CD1c-positive myeloid dendritic cell (primary cell): Measurements from ENCODE around the gene CSF1R.

Source experiments
- DNase-seq: peaks from one replicate; pipeline ENCODE4 v3.0.0-alpha.2; 2016; ENCODE audit errors: extremely low spot score

CSF1R gene

DNA sequence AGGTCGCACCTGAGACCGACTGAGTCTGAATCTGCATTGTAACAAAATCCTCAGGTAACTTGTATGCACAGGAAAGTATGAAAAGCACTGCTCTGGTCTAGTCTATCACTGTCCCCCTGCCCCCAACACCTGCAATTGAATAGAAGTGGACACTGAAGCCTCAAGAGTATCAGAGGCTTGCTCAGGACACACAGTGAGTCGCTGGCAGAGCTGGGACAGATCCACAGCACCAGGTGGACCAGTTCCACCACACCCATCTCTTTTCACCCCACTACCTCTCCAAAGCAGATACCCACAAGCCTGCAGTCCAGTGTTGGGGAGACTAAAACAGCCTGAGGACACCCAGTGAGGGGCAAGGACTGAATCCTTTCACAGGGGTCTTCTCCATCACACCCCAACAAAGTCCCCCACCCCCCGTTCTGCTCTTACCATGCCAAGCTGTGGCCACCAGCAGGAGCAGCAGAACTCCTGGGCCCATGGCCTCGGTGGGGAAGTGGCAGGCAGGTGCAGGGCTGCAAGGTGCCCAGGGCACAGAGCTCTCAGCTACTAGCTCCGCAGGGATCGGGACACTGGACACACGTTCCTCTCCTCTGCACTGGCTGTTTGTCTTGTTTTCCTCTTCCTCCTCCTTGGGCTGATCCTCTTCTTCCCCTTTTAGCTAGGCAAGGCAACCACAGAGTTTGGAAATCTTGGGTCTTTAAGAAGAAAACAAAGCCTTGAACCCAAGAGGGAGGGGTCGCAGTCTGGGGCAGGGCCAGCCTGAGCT lies at the start of gene CSF1R:
Gene CSF1R (minus strand): TSS at position 605 of the 766 bp plus-strand sequence. CDS start 127 bp downstream, at position 478.
- peak; percentile 68 for DNase-seq

GRCh38 chr5:150135557-150136304 lies 49.4 kb upstream of the CSF1R start:
- DNase-seq, result no peak

GRCh38 chr5:150134198-150134588 lies 47.8 kb upstream of the CSF1R start:
- no peak for DNase-seq

DNA sequence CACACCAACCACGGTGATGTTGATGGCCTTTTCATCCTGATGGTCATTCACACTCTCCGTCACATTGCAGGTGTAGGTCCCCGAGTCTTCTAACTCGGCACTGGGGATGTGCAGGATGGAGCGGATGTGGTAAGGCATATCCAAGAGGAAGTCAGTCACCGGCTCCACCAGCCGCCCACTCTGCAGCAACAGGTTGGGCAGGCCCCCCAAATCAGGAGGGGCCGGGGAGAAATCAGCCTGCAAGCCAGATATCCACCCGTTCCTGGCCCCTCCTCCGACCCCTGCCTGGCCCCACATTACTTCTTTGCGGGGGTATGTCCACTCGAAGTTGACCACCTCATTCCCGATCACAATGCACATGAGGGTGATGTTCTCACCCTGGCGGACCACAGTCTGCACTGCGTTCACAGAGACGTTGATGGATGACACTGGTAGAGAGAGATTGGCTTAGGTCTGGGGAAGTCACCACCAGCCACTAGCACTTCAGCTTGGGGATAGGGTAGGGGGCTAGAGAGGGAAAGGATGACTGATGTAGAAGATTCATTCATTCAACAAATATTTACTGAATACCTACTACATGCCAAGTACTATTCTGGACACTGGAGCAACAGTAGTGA lies 47.3 kb upstream of the CSF1R start:
- DNase-seq, result no peak

- no peak for DNase-seq
Observed at GRCh38 chr5:150132740-150133139, 46.4 kb upstream of the CSF1R start.

- DNase-seq, result peak; percentile 69
Observed at GRCh38 chr5:150131978-150132694, 45.8 kb upstream of the CSF1R start.

DNA sequence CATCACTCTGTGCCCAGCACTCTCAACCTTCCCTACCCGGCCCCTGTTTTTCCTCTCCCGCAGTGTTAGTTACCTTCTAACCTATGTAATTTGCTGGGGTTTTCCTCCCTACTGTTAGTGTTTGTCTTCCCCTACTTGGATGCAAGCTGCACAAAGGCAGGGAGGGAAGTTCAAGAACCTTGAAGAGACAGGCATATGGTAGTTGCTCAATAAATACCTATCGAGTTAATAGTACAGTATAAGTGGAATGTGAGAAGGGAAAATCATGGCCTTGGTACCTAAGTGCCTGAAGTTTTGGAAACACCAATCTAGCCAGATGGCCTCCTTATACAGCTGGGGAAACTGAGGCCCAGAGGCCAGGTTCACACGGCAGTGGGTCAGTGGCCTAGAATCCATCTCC lies 45.1 kb upstream of the CSF1R start:
- DNase-seq, result no peak

- no peak for DNase-seq
Observed at GRCh38 chr5:150130493-150130922, 44.2 kb upstream of the CSF1R start.

- DNase-seq, result peak; percentile 86
Observed at GRCh38 chr5:150129813-150130492, 43.6 kb upstream of the CSF1R start.

DNA sequence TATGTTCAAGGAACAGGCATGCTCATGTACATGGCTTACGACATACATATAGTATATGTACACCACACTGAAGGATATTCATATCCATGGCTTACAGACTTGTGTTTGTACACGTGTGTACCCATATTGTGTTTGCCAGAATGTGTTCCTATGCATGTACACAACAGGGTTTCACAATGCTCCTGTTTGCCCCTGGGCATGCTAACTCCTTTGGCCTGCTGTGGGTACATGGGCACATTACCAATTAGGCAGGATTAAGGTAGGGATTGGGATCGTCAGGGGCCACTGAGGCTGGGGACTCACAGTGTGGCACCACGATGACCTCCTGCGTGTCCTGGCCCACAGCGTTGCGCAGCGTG lies 43.1 kb upstream of the CSF1R start:
- no peak for DNase-seq

- DNase-seq, result no peak
Observed at GRCh38 chr5:150126921-150127265, 40.5 kb upstream of the CSF1R start.

- no peak for DNase-seq
Observed at GRCh38 chr5:150126199-150126920, 40.0 kb upstream of the CSF1R start.

DNA sequence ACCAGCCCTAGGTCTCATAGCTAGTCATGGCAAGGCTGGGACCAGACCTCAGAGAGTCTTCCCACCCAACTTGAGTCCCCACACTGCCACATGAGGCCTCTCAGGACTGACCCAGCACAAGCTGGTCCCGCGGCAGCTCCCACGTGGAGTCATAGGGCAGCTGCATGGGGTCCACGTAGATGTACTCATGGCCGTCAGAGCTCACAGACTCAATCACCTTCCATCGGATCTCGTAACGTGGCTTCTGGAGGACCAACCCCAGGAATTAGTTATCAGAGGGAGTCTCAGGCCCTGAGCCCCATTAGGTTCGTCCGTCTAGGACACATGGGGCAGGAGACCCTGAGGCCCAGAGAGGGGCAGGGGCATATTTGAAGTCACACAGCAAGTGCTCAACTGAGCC lies 39.0 kb upstream of the CSF1R start:
- DNase-seq, result no peak

GRCh38 chr5:150124596-150124995 lies 38.2 kb upstream of the CSF1R start:
- no peak for DNase-seq

DNA sequence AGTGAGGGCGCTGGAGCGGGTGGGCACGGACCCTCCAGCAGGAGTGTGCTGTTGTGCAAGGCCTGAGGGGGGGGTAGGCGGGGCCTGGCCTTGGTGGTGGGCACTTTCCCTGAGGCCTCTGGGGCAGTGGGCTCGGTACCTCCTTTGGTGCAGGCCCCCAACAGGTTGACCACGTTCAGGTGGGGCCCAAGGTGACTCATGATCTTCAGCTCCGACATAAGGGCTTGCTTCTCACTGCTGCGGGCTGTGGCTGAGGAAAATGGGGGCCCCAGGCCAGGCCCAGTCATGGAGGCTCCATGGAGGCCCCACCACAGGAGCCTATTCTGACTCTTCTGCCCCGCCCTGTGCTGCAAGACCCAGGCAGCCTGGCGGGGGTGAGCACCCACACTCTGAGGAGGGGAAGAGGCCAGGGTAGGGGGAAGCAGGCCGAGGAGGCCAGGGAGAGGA lies 37.8 kb upstream of the CSF1R start:
- DNase-seq, result peak; percentile 61

GRCh38 chr5:150123542-150123941 lies 37.2 kb upstream of the CSF1R start:
- DNase-seq, result peak; percentile 85

GRCh38 chr5:150122536-150123481 lies 36.5 kb upstream of the CSF1R start:
- no peak for DNase-seq

DNA sequence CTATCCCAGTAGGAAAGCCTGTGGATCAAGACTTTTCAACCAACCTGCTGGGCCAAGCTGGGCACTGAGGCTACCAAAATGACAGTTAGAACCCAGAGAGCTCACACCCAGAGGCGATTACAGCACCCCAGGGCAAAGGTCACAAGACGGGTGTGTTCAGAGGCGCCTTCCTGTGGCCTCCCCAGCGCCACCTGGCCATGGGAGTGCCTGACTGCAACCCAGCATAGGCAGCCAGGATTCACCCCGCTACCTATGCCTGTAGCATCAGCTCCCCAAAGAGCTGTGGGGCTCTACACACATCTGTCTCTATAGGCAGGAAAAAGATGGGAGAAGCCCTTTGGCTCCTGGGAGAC lies 35.8 kb upstream of the CSF1R start:
- DNase-seq, result peak; percentile 70

GRCh38 chr5:150121448-150122157 lies 35.2 kb upstream of the CSF1R start:
- DNase-seq, result no peak
